ENCODE data around the gene CDKL4. TPM values are rescaled to one million over a fixed set of nuclear protein-coding genes. Genes with fewer than 3 reads are reported as not detected.
A peak's percentile ranks its signal among the peaks of the same experiment; 100 is the strongest.

The CDKL4 gene
- total RNA-seq, 3 donors from 2014 or later: 0.31 to 1.0 TPM; not detected in 1

DNA sequence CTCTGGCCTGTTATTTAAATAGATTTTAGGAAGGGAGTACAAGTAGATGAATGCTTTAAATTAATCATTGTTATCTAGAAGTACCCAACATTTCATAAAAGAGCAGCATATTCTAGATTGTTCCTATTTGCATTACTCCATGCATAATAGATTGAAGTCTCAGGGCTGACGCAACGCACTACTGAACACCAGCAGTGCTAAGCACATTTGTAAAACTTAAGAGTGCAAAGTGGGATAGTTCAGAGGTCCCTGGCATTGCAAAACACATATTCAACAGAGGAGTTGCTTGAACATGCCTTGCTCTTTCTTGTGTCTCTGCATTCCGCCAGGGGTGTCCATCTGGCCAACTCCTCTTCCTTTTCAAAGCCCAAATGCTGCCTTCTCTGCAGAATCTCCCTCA, 22.3 kb downstream of the CDKL4 start:
- no peak for DNase-seq
- intact Hi-C loops (cut with DNase I, micrococcal nuclease): no loop called here
- no peak for ATAC-seq
- H3K36me3 ChIP-seq (ENCODE audit: low read depth): no peaks in the 10 kb centered on the region
- TF ChIP-seq, protein P1, sequence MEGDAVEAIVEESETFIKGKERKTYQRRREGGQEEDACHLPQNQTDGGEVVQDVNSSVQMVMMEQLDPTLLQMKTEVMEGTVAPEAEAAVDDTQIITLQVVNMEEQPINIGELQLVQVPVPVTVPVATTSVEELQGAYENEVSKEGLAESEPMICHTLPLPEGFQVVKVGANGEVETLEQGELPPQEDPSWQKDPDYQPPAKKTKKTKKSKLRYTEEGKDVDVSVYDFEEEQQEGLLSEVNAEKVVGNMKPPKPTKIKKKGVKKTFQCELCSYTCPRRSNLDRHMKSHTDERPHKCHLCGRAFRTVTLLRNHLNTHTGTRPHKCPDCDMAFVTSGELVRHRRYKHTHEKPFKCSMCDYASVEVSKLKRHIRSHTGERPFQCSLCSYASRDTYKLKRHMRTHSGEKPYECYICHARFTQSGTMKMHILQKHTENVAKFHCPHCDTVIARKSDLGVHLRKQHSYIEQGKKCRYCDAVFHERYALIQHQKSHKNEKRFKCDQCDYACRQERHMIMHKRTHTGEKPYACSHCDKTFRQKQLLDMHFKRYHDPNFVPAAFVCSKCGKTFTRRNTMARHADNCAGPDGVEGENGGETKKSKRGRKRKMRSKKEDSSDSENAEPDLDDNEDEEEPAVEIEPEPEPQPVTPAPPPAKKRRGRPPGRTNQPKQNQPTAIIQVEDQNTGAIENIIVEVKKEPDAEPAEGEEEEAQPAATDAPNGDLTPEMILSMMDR (IDR thresholded peaks at IDR 0.05): no peak
- no peaks in the 10 kb centered on the region for H3K9me3 ChIP-seq
- H3K4me3 ChIP-seq: no peak overlapping the region
- H3K4me1 ChIP-seq (ENCODE audit: low read depth): no peaks in the 10 kb centered on the region

DNA sequence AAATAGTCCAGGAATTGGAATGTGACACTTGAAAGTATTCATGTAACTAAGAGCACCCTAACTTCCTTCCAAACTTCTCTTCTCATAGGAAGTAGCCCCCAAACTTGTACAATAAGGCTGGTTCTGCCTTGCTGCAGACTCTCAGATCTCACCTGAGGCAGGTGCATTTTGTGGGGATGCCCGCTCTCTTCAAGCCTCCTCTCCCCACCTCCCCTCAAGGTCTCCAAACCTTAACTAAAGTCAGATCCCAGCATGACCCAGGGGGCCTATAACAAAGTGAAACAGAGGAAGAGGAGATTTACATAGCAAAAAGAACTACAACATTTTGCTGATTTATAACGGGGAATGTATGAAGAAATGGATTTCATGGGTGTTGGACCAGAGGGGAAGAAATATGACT, 23.6 kb downstream of the CDKL4 start:
- no peak for ATAC-seq
- no peaks in the 10 kb centered on the region for H3K36me3 ChIP-seq (ENCODE audit: low read depth)
- no peaks in the 10 kb centered on the region for H3K4me1 ChIP-seq (ENCODE audit: low read depth)
- intact Hi-C loops (cut with DNase I, micrococcal nuclease): no loop called here
- TF ChIP-seq, protein P1 (IDR thresholded peaks at IDR 0.05): no peak
- no peaks in the 10 kb centered on the region for H3K9me3 ChIP-seq
- DNase-seq: no peak
- no peak overlapping the region for H3K4me3 ChIP-seq

DNA sequence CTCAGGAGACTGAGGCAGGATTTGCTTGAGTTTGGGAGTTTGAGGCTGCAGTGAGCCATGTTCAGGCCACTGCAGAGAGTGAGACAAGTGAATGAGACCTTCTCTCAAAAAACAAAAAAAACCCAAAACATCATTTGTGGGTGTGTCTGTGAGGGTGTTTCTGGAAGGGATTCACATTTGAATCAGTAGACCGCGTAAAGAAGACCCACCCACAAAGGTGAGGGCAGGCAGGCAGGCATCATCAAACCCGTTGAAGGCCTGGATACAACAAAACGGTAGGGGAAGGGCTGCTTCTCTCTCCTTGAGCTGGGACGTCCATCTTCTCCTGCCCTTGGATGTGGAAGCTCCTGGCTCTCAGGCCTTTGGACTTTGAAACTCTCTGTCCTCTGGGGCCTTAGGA, 25.4 kb downstream of the CDKL4 start:
- Histone ChIP-seq H3K4me3 (no peak overlapping the region), H3K9me3 (no peaks in the 10 kb centered on the region), H3K36me3 (ENCODE audit: low read depth) (no peaks in the 10 kb centered on the region), H3K4me1 (ENCODE audit: low read depth) (no peaks in the 10 kb centered on the region)
- ATAC-seq: no peak
- intact Hi-C loops (cut with DNase I, micrococcal nuclease): no loop called here
- DNase-seq: no peak
- TF ChIP-seq, protein P1 (IDR thresholded peaks at IDR 0.05): no peak

DNA sequence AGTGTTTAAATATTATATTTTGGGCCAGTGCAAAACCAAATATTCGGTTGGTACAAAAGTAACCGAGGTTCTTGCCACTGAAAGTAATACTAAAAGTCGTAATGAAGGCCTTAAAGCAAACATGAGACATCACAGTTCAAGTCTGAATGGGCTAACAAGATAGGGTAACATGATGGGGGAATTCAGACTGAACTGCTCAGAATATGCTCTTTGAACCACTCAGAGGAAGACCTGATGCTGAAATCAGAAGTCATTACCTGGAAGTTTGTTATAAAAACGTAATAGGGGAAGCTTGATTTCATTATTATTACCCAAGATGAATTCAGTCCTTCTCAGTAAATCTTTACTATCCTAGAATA, 26.6 kb downstream of the CDKL4 start:
- ATAC-seq (peak; percentile 24), DNase-seq (no peak)
- Histone ChIP-seq H3K9me3 (no peaks in the 10 kb centered on the region), H3K36me3 (ENCODE audit: low read depth) (no peaks in the 10 kb centered on the region), H3K4me3 (no peak overlapping the region), H3K4me1 (ENCODE audit: low read depth) (no peaks in the 10 kb centered on the region)
- TF ChIP-seq, protein P1 (IDR thresholded peaks at IDR 0.05): no peak
- intact Hi-C loops (cut with DNase I, micrococcal nuclease): no loop called here

DNA sequence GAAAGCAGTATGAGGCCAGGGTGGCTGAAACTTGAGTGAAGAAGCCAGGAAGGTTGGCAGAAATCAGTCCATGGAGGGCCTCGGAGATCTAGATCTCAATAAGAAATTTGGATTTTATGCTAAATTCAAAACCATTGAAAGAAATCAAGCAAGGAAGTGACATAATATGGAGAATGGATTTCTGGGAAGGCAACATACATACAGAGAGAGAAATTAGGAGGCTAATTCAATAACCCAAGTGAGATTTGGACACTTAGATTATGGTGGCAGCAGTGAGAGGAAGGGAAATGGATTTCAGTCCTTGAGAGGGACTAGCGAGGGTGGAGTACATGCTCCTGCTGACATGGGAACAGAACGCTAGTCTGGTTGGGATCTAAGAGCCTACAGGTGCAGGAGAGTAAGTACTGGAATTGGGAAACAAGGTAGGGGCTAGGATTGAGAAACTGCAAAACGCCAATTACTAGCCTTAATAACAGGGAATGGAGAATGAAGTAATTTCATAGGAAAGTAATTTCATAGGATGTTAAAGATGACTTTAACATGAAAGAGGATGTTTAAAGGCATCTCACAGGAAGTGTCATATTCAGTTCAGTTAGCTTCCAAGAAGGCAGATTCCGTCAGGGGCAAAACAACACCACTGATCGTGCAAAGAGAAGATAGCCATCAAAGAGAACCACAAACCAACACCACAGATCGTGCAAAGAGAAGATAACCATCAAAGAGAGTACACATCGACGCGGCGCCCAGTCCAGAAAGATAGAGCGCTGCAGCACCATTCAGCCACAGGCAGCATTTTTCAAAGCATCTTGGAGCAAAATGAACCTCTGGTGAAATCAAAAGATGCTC, 27.2 kb downstream of the CDKL4 start:
- no peaks in the 10 kb centered on the region for H3K9me3 ChIP-seq
- no peak overlapping the region for H3K4me3 ChIP-seq
- intact Hi-C loops (cut with DNase I, micrococcal nuclease): no loop called here
- ATAC-seq (peak; percentile 89), DNase-seq (peak; percentile 32 to 60 (median 45))
- H3K4me1 ChIP-seq (ENCODE audit: low read depth): no peaks in the 10 kb centered on the region
- TF ChIP-seq, protein P1 (IDR thresholded peaks at IDR 0.05): no peak
- H3K36me3 ChIP-seq (ENCODE audit: low read depth): no peaks in the 10 kb centered on the region

Data from mucosa of descending colon (tissue), 3 donors.